ENCODE results near the gene RGPD6. TPM values are rescaled to one million over a fixed set of nuclear protein-coding genes. Genes with fewer than 3 reads are reported as not detected.
"Not testable (repeated sequence)": the region's sequence is repeated elsewhere in the genome, so short reads cannot be mapped to it uniquely, and the experiment has no call there.

Gene RGPD6
- total RNA-seq: 10 to 100 TPM in 3 of 4 donors, 1 to 10 TPM in 1; 4.3 to 28.1 (median 18.9) TPM
- polyA plus RNA-seq: 11.9 TPM
- long read RNA-seq, donor 1, full-length matches to known transcripts: 3 of 13 reads
- long read RNA-seq, donor 1, partial matches to known transcripts: 7 of 13 reads
- long read RNA-seq, donor 1, other reads (novel, unspliced or antisense): 3 of 13 reads
- long read RNA-seq, donor 2, full-length matches to known transcripts: 2 of 5 reads
- long read RNA-seq, donor 2, partial matches to known transcripts: 0 of 5 reads
- long read RNA-seq, donor 2, other reads (novel, unspliced or antisense): 3 of 5 reads
- long read RNA-seq, donor 3, full-length matches to known transcripts: 3 of 20 reads
- long read RNA-seq, donor 3, partial matches to known transcripts: 11 of 20 reads
- long read RNA-seq, donor 3, other reads (novel, unspliced or antisense): 6 of 20 reads
- long read RNA-seq, donor 4, partial matches to known transcripts: 3 of 4 reads
- long read RNA-seq, donor 4, other reads (novel, unspliced or antisense): 1 of 4 reads

DNA sequence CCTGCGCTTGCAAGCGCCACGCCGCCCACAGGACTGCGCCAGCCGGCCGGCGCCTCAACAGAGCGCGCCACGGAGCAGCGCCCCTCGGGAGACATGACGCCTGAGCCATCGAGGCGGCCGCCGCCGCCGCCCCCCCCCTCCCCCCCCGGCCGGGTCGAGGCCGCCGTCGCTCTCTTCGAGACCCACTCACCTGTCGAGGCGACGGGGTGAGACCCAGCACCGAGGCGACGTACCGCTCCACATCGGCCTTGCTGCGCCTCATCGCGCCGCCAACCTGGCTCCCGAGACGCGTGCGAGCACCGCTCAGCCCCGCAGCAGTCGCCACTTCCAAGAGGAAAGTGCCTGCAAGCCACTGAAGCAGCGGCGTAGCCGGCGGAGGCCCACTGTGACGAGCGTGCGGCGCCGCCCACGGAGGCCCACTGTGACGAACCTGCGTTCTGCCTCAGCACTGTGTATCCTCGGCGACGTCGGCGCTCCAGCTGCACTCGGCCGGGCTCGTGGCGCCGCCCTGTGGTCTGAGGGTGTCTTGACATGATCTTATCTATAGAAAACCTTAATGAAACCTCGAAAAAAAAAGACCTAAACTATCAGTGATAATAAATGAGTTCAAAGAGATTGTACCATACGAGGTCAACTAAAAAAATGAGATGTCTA lies at the start of gene RGPD6:
RGPD6 (minus strand) TSS at position 460 of the 654 bp plus-strand sequence; CDS start at position 262, 198 bp downstream.
- H3K4me1 ChIP-seq (ENCODE audit: control insufficient read depth, insufficient read depth, low read length); H3K27ac ChIP-seq (ENCODE audit: low read length); H3K27me3 ChIP-seq (ENCODE audit: control insufficient read depth, insufficient read depth); H3K4me3 ChIP-seq (ENCODE audit: low read length); H3K9me3 ChIP-seq (ENCODE audit: control insufficient read depth, low read length); intact Hi-C loops (cut with DNase I): not testable (repeated sequence)
- ATAC-seq (peak; percentile 99), DNase-seq (peak in 2 of 3 donors; percentile 3 to 7)
- 0% methylated on average over 10 of the region's 70 CpGs for WGBS

DNA sequence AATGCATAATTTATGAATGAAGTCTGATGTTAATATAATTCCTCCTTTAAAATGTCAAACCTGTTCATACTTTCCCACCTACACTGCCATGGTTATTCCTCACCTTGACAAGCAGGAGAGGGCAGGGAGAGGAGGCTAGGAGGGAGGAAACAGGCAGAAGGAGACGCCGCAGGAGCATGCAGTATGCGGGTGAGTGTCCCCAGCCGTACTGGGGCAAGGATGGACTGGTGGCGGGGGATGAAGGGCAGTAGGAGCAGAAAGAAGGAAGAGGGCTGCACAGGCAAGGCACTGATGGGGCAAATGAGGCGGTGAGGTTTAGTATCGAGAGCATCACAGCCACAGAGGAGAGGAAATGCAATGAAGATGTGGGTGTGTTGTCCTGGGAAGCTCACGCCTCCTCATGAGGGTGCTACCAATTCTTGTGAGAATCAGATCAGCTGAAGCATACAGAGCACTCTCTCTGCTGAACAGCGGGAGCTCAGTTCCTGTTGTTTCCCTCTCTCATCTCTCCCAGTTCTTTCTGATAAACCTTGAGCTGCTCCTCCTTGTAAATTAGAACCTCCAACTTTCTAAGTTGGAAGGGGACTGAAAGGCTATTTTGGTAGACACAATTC lies 42.4 kb upstream of the RGPD6 start:
- DNase-seq; H3K9me3 ChIP-seq (ENCODE audit: control insufficient read depth, low read length); H3K27me3 ChIP-seq (ENCODE audit: control insufficient read depth, insufficient read depth); H3K4me3 ChIP-seq (ENCODE audit: low read length); H3K4me1 ChIP-seq (ENCODE audit: control insufficient read depth, insufficient read depth, low read length); H3K27ac ChIP-seq (ENCODE audit: low read length); intact Hi-C loops (cut with DNase I); ATAC-seq: not testable (repeated sequence)
- WGBS: 67% methylated on average over 1 of the region's 9 CpGs

DNA sequence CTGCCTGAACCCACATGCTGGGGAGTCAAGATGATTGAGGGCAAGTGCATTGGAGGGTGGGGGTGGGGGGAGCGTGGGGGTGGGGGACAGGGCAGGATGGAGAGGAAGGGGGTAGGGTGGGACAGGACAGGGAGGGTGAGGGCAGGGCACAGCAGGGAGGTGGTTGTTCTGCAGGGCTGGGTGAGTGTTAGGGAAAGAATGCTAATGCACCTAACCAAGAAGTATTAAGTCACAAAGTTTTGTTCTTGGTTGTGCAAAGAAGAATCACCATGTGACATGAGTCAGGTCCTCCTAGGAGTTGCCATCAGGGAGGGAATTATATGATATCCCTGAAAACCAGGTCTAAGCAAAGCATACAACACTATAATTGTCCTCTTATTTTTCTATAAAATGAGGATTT lies 36.9 kb upstream of the RGPD6 start:
- ATAC-seq; intact Hi-C loops (cut with DNase I); DNase-seq; H3K27ac ChIP-seq (ENCODE audit: low read length); H3K4me1 ChIP-seq (ENCODE audit: control insufficient read depth, insufficient read depth, low read length); H3K9me3 ChIP-seq (ENCODE audit: control insufficient read depth, low read length); H3K4me3 ChIP-seq (ENCODE audit: low read length); H3K27me3 ChIP-seq (ENCODE audit: control insufficient read depth, insufficient read depth): not testable (repeated sequence)
- no CpG with 5 or more reads among the region's 1 CpG for WGBS

DNA sequence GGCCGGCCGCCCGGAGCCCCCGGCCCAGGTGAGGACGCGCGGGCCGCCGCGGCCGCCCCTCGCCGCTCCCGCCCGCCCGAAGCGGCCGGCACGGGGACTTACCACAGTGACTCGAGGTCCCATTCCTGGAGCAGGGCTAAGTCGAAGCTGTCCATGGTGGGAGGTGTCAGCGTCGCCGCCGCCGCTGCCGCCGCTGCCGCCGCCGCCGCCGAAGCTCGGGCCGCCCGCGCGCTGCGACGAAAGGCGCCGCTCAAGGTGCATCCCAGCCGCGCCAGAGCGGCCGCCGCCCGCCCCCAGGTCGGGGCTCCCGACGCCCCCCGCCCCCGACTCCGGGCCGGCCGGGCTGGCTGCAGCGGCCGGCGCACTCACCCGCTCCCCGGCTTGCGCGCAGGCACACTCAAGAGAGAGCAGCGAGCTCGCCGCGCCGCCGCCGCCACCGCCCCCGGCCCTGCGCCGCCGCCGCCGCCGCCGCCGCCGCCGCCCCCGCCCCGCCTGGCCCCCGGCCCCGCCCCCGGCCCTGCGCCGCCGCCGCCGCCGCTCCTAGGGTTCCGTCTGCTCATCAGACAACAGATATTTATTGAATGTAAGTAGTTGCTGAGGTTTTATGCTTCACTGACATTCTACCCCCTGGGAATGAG lies 33.7 kb upstream of the RGPD6 start:
- peak overlapping the region; percentile 45 for H3K4me3 ChIP-seq (ENCODE audit: low read length)
- H3K27me3 ChIP-seq (ENCODE audit: control insufficient read depth, insufficient read depth); intact Hi-C loops (cut with DNase I); H3K9me3 ChIP-seq (ENCODE audit: control insufficient read depth, low read length); H3K27ac ChIP-seq (ENCODE audit: low read length); H3K4me1 ChIP-seq (ENCODE audit: control insufficient read depth, insufficient read depth, low read length): not testable (repeated sequence)
- ATAC-seq (peak; percentile 58 to 59), DNase-seq (peak in 2 of 3 donors; percentile 29 to 35)
- under 1% methylated on average over 55 of the region's 94 CpGs for WGBS

DNA sequence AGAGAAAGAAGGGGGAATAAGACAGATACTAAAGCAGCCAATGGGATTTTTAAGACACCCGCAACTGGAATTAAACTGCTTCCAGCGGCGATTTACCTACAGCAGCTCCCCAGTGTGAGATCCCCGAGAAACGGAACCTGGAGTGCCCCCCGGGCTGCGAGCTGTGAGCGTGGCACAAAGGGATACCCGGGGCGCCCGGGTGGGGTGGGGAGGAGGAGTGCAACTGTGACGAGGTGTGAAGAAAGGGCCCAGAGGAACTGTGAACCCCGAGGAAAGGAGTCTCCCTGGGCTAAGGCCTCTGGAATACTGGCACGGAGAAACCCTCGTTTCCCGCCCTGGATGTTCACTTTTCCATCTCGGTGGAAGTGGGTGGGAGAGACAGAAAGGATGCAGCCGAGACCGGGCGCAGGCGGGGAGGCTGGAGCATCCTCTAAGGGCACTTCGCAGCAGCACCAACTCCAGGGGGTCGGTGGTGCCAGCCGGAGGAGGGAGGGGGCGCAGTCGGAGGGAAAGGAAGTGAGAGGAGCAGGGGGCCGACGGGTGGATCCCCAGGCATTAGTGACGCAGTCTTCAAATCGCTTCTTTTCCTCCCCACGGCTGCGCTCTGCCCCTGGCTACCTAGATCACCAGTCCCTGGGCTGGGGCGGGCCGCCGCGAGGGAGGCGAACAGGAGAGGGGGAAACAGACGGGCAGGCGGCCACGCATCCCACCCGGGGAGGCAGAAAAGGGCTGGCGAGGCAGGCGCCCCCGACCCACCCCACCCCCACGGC lies 33.0 kb upstream of the RGPD6 start:
- WGBS: 8% methylated on average over 18 of the region's 45 CpGs
- intact Hi-C loops (cut with DNase I); H3K27me3 ChIP-seq (ENCODE audit: control insufficient read depth, insufficient read depth); H3K4me3 ChIP-seq (ENCODE audit: low read length); H3K27ac ChIP-seq (ENCODE audit: low read length); H3K4me1 ChIP-seq (ENCODE audit: control insufficient read depth, insufficient read depth, low read length); H3K9me3 ChIP-seq (ENCODE audit: control insufficient read depth, low read length): not testable (repeated sequence)
- ATAC-seq (peak; percentile 43 to 45), DNase-seq (peak in 1 of 3 donors; percentile 17)

DNA sequence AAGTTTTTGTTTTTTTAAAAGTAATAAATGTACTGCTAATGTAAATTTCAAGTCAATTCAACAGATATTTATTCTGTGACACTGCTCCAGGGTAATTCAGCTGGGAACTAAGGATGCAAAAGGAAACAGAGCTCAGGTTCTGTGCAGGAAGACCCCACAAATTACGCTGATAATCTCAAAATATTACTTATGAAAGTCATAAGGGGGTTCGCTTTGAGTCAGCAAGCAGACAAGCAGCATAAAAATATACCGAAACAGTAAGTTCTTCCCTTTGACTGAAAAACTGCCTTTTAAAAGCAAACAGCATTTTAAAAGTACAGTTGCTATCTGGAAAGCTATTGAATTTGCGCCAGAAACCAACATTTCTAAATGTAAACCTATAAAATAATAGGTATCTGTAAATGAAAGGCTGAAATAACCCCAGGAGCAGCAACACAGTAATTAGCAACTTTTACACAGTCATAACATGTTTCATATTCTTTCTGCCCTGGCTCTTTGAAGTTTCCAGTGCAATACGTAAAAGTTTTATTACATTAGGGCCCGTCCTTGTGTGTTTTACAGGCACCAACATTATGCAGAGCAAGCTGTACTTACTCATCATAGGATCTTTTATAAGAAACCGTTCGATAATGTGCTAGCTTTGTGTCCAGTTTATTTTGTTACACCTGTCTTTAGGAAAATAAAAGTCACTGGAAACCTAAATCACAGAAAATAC lies 31.9 kb upstream of the RGPD6 start:
- H3K27me3 ChIP-seq (ENCODE audit: control insufficient read depth, insufficient read depth); intact Hi-C loops (cut with DNase I): not testable (repeated sequence)
- no CpG with 5 or more reads among the region's 8 CpGs for WGBS

DNA sequence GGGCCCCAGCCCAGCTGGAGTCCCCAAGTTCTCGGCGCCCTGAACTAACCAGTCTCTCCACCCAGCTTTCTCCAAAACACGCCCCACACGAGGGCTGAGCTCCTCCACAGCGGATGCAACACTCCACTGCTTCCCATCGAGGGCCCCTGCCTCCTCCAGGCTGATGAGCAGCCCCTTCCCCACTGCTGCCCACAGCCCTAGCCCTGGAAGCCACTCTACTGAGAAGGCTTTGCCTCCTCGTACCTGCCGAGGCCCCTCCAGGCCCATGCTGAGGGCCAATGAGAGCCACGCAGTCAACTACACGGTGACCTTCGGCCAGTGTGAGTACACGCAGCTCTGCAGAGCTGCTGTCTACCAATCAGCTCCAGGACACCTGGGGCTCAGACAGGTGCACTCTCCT lies 28.0 kb upstream of the RGPD6 start:
- ATAC-seq: peak; percentile 13 to 40
- H3K9me3 ChIP-seq (ENCODE audit: control insufficient read depth, low read length); H3K27me3 ChIP-seq (ENCODE audit: control insufficient read depth, insufficient read depth); H3K4me1 ChIP-seq (ENCODE audit: control insufficient read depth, insufficient read depth, low read length); H3K27ac ChIP-seq (ENCODE audit: low read length); intact Hi-C loops (cut with DNase I); H3K4me3 ChIP-seq (ENCODE audit: low read length): not testable (repeated sequence)
- DNase-seq: peak in 1 of 3 donors; percentile 6
- 81% methylated on average over 8 of the region's 12 CpGs for WGBS

More for the DNA sequence above, 31.9 kb upstream of the RGPD6 start:
- not testable (repeated sequence) for H3K4me1 ChIP-seq (ENCODE audit: control insufficient read depth, insufficient read depth, low read length); H3K4me3 ChIP-seq (ENCODE audit: low read length); DNase-seq; H3K9me3 ChIP-seq (ENCODE audit: control insufficient read depth, low read length); H3K27ac ChIP-seq (ENCODE audit: low read length); ATAC-seq

DNA sequence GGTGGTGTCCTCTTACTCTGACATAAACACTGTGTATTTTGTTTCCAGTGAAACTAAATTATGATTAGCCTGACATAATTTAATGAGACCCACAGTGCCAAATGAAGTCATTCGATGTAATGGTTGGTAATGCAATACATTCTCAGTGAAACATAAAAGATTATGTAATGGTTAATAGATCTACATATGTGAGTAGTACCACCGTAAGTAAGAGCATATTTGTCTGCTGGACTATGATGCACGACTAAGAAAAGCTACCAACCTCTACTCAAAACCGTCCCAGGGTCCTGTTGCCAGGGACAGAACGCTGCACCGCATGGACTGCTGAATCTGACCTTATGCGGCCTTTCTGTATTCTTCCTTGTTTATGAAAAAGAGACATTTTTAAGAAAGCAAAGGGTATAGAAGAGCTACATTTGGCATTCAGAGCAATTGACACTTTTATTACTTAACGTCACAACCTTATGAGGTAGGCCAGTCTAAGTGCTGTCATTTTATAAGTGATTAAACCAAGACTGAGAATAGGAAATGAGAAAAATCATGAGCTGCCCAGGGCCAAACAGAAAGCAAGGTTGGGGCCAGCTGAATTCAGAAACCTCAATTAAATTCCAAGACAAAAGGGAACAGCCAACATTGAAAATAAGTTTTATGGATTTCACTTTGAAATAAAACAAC lies 27.0 kb upstream of the RGPD6 start:
- ATAC-seq; DNase-seq; H3K9me3 ChIP-seq (ENCODE audit: control insufficient read depth, low read length); H3K27ac ChIP-seq (ENCODE audit: low read length); H3K4me1 ChIP-seq (ENCODE audit: control insufficient read depth, insufficient read depth, low read length); H3K27me3 ChIP-seq (ENCODE audit: control insufficient read depth, insufficient read depth); H3K4me3 ChIP-seq (ENCODE audit: low read length); intact Hi-C loops (cut with DNase I): not testable (repeated sequence)
- 100% methylated on average over 1 of the region's 8 CpGs for WGBS

DNA sequence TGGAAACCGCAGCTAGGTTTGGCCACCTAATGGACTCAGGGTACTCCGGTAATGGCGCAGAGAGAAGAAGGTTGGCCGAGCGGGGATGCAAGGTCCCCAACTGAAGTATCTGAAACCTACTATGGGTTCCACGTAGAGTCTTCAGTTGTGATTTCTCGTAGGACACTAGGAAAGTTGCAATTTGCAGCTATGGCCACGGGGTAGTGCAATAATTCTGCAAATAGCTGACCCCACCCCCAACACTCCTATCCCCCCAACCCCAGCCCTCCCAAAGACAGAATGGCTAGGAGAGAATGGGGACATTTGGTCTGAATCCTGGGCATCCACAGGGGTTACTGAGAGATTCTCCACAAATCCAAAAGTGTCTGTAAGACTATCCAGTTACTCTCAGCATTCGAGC lies 25.1 kb upstream of the RGPD6 start:
- H3K27me3 ChIP-seq (ENCODE audit: control insufficient read depth, insufficient read depth); ATAC-seq; H3K9me3 ChIP-seq (ENCODE audit: control insufficient read depth, low read length); H3K4me3 ChIP-seq (ENCODE audit: low read length); DNase-seq; H3K27ac ChIP-seq (ENCODE audit: low read length); intact Hi-C loops (cut with DNase I); H3K4me1 ChIP-seq (ENCODE audit: control insufficient read depth, insufficient read depth, low read length): not testable (repeated sequence)
- WGBS: 90% methylated on average over 5 of the region's 9 CpGs
